Ovary (tissue), 9 donors: ENCODE data around the gene ARAP1. TPM values are rescaled to one million over a fixed set of nuclear protein-coding genes. Genes with fewer than 3 reads are reported as not detected.

Experiments
- DNase-seq, 5 donors: peaks; one replicate each; pipeline ENCODE4 v3.0.0-alpha.2; 2019 to 2020
- H3K27ac ChIP-seq, 2 donors: fragments of 200-600 bp; one replicate each; pipeline versions ENCODE4 v1.5.1 to v1.8.0; 2019 to 2022
- H3K27me3 ChIP-seq: fragments of 200-600 bp; one replicate; pipeline ENCODE4 v1.8.0; 2022
- H3K36me3 ChIP-seq: fragments of 200-600 bp; sonication (generic); one replicate; pipeline ENCODE4 v1.5.1; 2019
- H3K4me1 ChIP-seq: one replicate; pipeline ENCODE4 v1.8.1; 2013; ENCODE audit warnings: mild to moderate bottlenecking, moderate library complexity; ENCODE audit not compliant: insufficient read depth
- H3K4me3 ChIP-seq: fragments of 200-600 bp; sonication (generic); one replicate; pipeline ENCODE4 v1.5.1; 2017
- H3K9me3 ChIP-seq, 2 donors: fragments of 200-600 bp in 1 of 2; sonication (generic) in 1 of 2; one replicate each; pipeline versions ENCODE4 v1.5.1 to v1.8.1; 2013 to 2019; ENCODE audit warnings: mild to moderate bottlenecking in 1 of 2, moderate library complexity in 1 of 2
- CTCF ChIP-seq, 3 donors: fragments of 450-650 bp in 2 of 3; fragments of 200-600 bp in 1 of 3; IDR thresholded peaks; one replicate each; pipeline versions ENCODE4 v1.5.1 to v1.8.0; 2016 to 2022; ENCODE audit warnings: antibody characterized with exemption in 3 of 3, mild to moderate bottlenecking in 1 of 3
- EP300 ChIP-seq: sonication (generic); formaldehyde crosslinking; IDR thresholded peaks from one replicate; pipeline ENCODE4 v1.6.1; 2017; ENCODE audit warnings: antibody characterized with exemption
- POLR2A ChIP-seq: fragments of 450-650 bp; IDR thresholded peaks from one replicate; pipeline ENCODE4 v1.6.1; 2017; ENCODE audit warnings: antibody characterized with exemption, mild to moderate bottlenecking, moderate library complexity
- WGBS, 3 donors: extraction: QIAGEN DNeasy Blood & Tissue Kit in 1 of 3; methylation state at CpG; one replicate each; pipeline versions ENCODE4 v1.1.5 to v1.1.7; 2013 to 2017; 5-methylcytosine and 5-hydroxymethylcytosine counted together
- intact Hi-C, 4 donors: fragments of 100-400 bp; cut with DNase I; formaldehyde crosslinking; loops; one replicate each; pipeline versions ENCODE4 v1.11.0 to v1.15.1; 2022 to 2023
- polyA plus RNA-seq, 2 donors: library from polyadenylated mRNA; stranded (reverse); fragments of 200-250 nt in 1 of 2; fragments of 350-450 nt in 1 of 2; fragmentation: Illumina TruSeq in 1 of 2; extraction: RNeasy Lipid Tissue Mini Kit (QIAGEN cat#74804) in 1 of 2; gene quantifications; one replicate each; pipeline ENCODE4 v1.2.3, GENCODE V29; 2013 to 2014
- total RNA-seq, 7 donors: library from RNA; depleted of rRNA in 2 of 7; stranded (reverse); fragments of >200 nt in 2 of 7; fragmentation: NEBNext Ultra II Directional in 3 of 7; extraction: Animal tissue kit (Norgen Biotek cat#: 25700) in 3 of 7; gene quantifications; one replicate each; pipeline versions ENCODE4 v1.1.0 to v1.2.4, GENCODE V29; 2016 to 2023
- donor health status: DM: no; HTN: no; CAD: no; lungs with moderate emphysema.
- donor health status: DM: no; HTN: no; CAD: no.
- donor health status: Bipolar disorder and iron deficiency.
- donor health status: DM: yes; HTN: yes; CAD: no.
- donor health status: DM: no; HTN: no; CAD: no.
- donor health status: DM: yes; HTN: yes; CAD: no.

Gene ARAP1
- total and polyA plus RNA-seq, 9 donors = 39.0 to 162 (median 79.0) TPM

DNA sequence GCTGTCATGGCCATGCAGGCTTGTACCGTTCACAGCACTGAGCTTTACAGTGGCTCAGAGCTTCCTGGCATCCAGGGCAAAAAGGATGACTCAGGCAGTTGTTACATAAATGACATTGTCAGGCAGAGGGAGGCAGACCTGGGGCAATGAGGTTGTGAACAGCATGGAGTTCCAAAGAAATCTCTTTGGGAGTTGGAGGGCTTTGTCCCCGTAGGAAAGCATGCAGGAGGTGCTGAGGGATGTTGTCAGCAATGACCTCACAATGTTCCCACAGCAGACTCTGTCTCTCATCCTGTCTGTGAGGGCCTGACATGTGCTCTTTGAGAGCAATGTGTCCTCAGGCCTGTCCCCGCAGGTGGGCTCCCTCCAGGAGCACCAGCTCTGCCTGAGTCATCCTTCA lies 52.1 kb downstream of the ARAP1 start:
- H3K4me3 ChIP-seq = no peak overlapping the region
- H3K27ac ChIP-seq = no peak overlapping the region
- no peaks in the 10 kb centered on the region for H3K36me3 ChIP-seq
- TF ChIP-seq EP300 (no peak), CTCF (IDR thresholded peaks at IDR 0.05) (no peak), POLR2A (no peak)
- H3K4me1 ChIP-seq = peaks cover 19% of the 10 kb centered on the region
- intact Hi-C loops = no loop called here
- H3K9me3 ChIP-seq = no peaks in the 10 kb centered on the region
- WGBS, 3 donors = 72 to 85% (median 75%) methylated on average over 3 of the region's 3 CpGs
- no peak for DNase-seq
- H3K27me3 ChIP-seq = no peaks in the 10 kb centered on the region

DNA sequence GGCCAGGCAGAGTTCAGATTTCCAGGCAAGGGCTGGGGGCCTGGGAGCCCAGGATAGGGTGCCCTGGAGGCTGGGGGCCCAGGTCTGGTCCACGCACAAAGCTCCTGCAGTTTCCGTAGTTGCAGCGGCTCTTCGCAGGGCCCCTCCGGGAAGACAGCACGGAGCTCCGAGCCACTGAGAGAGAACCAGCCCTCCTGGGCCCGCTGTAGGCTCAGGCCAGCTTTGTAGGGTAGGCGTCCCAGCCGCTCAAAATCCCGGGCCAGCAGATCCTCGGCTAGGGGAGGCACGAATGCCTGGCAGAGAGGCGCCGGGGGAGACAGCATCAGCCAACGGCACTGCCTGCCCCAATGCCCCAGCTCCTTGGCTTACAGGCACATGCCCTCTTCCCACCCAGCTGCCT lies 54.4 kb downstream of the ARAP1 start:
- intact Hi-C loops = no loop called here
- TF ChIP-seq EP300 (no peak), POLR2A (no peak), CTCF (IDR thresholded peaks at IDR 0.05) (no peak)
- Histone ChIP-seq H3K36me3 (no peaks in the 10 kb centered on the region), H3K4me1 (peaks cover 7% of the 10 kb centered on the region), H3K27ac (no peak overlapping the region), H3K9me3 (no peaks in the 10 kb centered on the region), H3K27me3 (no peaks in the 10 kb centered on the region), H3K4me3 (no peak overlapping the region)
- no peak for DNase-seq
- 80 to 94% (median 88%) methylated on average over 15 to 16 of the region's 16 CpGs for WGBS, 3 donors

DNA sequence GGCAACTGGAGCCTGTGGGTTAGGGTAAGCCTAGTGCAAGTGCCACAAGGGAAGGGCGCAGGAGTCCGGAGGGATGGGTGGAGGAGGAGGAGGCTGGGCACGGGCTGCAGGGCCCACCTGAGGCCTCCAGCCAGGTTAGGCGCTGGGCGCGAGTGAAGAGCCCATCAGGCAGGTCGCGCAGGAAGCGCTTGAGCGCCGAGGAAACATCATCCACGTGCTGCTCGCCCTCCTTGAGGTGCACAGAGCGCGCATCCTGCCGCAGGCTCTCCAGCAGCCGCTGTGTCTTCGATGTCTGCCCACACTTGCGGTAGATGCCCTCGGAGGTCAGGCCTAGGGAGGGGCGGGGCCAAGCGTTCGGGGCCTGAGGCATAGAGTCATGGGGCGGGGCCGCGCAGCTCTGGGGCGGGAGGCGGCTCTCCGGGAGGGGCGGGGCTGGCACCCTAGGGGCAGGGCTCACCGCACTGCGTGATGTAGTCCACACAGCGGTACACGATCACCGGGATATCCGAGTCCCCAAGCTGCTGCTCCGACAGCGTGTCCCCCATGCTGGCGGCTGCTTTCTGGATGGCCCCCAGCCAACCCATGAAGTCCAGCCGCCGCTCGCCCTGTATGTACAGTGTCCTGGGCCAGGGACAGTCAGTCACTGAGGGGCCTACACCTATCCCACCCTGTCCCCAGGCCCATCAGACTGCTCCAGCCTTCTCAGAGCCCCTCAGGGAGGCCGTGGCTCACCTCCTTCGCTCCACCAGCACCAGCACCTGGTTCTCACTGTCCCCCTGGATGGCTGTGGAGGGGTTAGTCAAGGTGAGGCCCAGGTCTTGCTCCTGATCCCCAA lies 55.1 kb downstream of the ARAP1 start:
- intact Hi-C loops = no loop called here
- Histone ChIP-seq H3K27me3 (no peaks in the 10 kb centered on the region), H3K4me1 (no peaks in the 10 kb centered on the region), H3K36me3 (no peaks in the 10 kb centered on the region), H3K4me3 (no peak overlapping the region), H3K9me3 (no peaks in the 10 kb centered on the region), H3K27ac (no peak overlapping the region)
- 73 to 81% (median 81%) methylated on average over 42 to 44 of the region's 44 CpGs for WGBS, 3 donors
- no peak for DNase-seq
- TF ChIP-seq CTCF (IDR thresholded peaks at IDR 0.05) = no peak
- TF ChIP-seq POLR2A = no peak
- no peak for TF ChIP-seq EP300

DNA sequence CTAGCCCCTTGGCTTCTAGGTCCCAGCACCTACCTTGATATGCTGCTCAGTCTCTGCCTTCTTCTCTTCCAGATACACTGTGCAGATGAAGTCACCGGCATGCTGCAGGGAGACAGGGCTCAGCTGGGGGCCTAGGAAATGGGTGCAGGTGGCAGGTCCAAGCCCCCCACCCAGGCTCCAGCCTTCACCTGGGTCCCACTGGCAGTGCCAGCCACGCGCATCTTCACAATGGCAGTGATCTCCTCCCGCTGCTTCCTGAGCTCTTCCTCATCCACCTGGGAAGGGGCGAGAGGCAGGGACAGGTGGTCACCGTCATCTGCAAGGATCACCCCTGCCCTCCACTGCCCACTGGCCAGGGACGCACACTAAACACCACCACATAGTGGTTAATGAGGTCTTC lies 56.9 kb downstream of the ARAP1 start:
- intact Hi-C loops = no loop called here
- H3K36me3 ChIP-seq = no peaks in the 10 kb centered on the region
- H3K27me3 ChIP-seq = no peaks in the 10 kb centered on the region
- no peaks in the 10 kb centered on the region for H3K4me1 ChIP-seq
- no peaks in the 10 kb centered on the region for H3K9me3 ChIP-seq
- 93 to 94% (median 94%) methylated on average over 7 of the region's 7 CpGs for WGBS, 3 donors
- no peak for DNase-seq
- no peak overlapping the region for H3K4me3 ChIP-seq
- no peak overlapping the region for H3K27ac ChIP-seq
- TF ChIP-seq CTCF (IDR thresholded peaks at IDR 0.05) (no peak), POLR2A (no peak), EP300 (no peak)
